OCI-LY3 (cell line): ENCODE measurements around the gene EGLN1.
"Not testable (repeated sequence)": the region's sequence is repeated elsewhere in the genome, so short reads cannot be mapped to it uniquely, and the experiment has no call there.

Source experiments
- H2AFZ ChIP-seq: fragments of 200-600, 300-600 bp; shearing (Covaris generic); 2 replicates; pipeline ENCODE4 v1.6.0; 2014; ENCODE audit warnings: antibody characterized with exemption, low read depth, low read length
- H3K27ac ChIP-seq: fragments of 200-600, 300-600 bp; sonication (generic); 2 replicates; pipeline ENCODE4 v1.5.1; 2014; ENCODE audit warnings: mild to moderate bottlenecking, low read length, moderate library complexity, mixed read lengths
- H3K27me3 ChIP-seq: fragments of 200-600, 300-600 bp; sonication (generic); 2 replicates; pipeline ENCODE4 v1.6.1; 2014; ENCODE audit warnings: low read depth, low read length, mixed read lengths
- H3K36me3 ChIP-seq: fragments of 200-600, 300-600 bp; sonication (generic); replicated peaks from 2 replicates; pipeline ENCODE3; 2014; ENCODE audit warnings: low read depth, low read length, mixed read lengths
- H3K4me1 ChIP-seq: fragments of 300-600, 200-600 bp; sonication (generic); 2 replicates; pipeline ENCODE4 v1.6.1; 2014; ENCODE audit warnings: low read length, mixed read lengths
- H3K4me2 ChIP-seq: fragments of 200-600, 300-600 bp; sonication (generic); 2 replicates; pipeline ENCODE4 v1.6.1; 2014; ENCODE audit warnings: low read length, mixed read lengths
- H3K4me3 ChIP-seq: fragments of 300-600, 200-600 bp; sonication (generic); 2 replicates; pipeline ENCODE4 v1.5.1; 2014; ENCODE audit warnings: antibody characterized with exemption, mild to moderate bottlenecking, low read length, moderate library complexity
- H3K79me2 ChIP-seq: fragments of 300-600, 200-600 bp; shearing (Covaris generic); 2 replicates; pipeline ENCODE4 v1.6.1; 2014; ENCODE audit warnings: mild to moderate bottlenecking, low read length, mixed read lengths
- H3K9ac ChIP-seq: fragments of 300-600, 200-600 bp; shearing (Covaris generic); 2 replicates; pipeline ENCODE4 v1.6.0; 2014; ENCODE audit warnings: mild to moderate bottlenecking, low read length, moderate library complexity
- H3K9me3 ChIP-seq: fragments of 200-600, 300-600 bp; shearing (Covaris generic); 2 replicates; pipeline ENCODE4 v1.6.1; 2014; ENCODE audit warnings: low read length, mixed read lengths; ENCODE audit not compliant: insufficient read depth
- H4K20me1 ChIP-seq: fragments of 200-600, 300-600 bp; sonication (generic); 2 replicates; pipeline ENCODE4 v1.6.1; 2016; ENCODE audit warnings: low read length, mixed read lengths; ENCODE audit not compliant: insufficient read depth
- EZH2phosphoT487 ChIP-seq: fragments of 200-600 bp; shearing (Covaris generic); IDR thresholded peaks from 2 replicates; pipeline ENCODE4 v1.6.1; 2018; ENCODE audit warnings: antibody characterized with exemption, mixed run types, low read depth
- TF ChIP-seq, protein P1 (sequence below): fragments of 200-600, 300-600 bp; sonication (generic); IDR thresholded peaks from 2 replicates; pipeline ENCODE4 v1.5.1; 2014; ENCODE audit warnings: antibody characterized with exemption, low read length, low read depth

EGLN1 gene

GRCh38 chr1:231351816-231352215, 70.3 kb downstream of the EGLN1 start:
- Histone ChIP-seq H2AFZ (no peak overlapping the region), H3K4me3 (no peak overlapping the region), H3K9me3 (no peaks in the 10 kb centered on the region), H3K27me3 (no peaks in the 10 kb centered on the region), H3K4me1 (no peaks in the 10 kb centered on the region), H3K79me2 (no peaks in the 10 kb centered on the region), H3K9ac (no peak overlapping the region), H3K4me2 (no peak overlapping the region), H3K36me3 (peaks cover 24% of the 10 kb centered on the region), H3K27ac (no peak overlapping the region), H4K20me1 (no peaks in the 10 kb centered on the region)
- TF ChIP-seq, protein P1, sequence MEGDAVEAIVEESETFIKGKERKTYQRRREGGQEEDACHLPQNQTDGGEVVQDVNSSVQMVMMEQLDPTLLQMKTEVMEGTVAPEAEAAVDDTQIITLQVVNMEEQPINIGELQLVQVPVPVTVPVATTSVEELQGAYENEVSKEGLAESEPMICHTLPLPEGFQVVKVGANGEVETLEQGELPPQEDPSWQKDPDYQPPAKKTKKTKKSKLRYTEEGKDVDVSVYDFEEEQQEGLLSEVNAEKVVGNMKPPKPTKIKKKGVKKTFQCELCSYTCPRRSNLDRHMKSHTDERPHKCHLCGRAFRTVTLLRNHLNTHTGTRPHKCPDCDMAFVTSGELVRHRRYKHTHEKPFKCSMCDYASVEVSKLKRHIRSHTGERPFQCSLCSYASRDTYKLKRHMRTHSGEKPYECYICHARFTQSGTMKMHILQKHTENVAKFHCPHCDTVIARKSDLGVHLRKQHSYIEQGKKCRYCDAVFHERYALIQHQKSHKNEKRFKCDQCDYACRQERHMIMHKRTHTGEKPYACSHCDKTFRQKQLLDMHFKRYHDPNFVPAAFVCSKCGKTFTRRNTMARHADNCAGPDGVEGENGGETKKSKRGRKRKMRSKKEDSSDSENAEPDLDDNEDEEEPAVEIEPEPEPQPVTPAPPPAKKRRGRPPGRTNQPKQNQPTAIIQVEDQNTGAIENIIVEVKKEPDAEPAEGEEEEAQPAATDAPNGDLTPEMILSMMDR = no peak
- TF ChIP-seq EZH2phosphoT487 = no peak

- H2AFZ ChIP-seq, H3K79me2 ChIP-seq, H4K20me1 ChIP-seq, H3K4me3 ChIP-seq, H3K9me3 ChIP-seq, H3K9ac ChIP-seq, H3K4me1 ChIP-seq, H3K27ac ChIP-seq, H3K27me3 ChIP-seq, H3K4me2 ChIP-seq: not testable (repeated sequence)
- H3K36me3 ChIP-seq = peaks cover 29% of the 10 kb centered on the region
These were observed 73.2 kb downstream of the EGLN1 start for GRCh38 chr1:231348856-231349255.

DNA sequence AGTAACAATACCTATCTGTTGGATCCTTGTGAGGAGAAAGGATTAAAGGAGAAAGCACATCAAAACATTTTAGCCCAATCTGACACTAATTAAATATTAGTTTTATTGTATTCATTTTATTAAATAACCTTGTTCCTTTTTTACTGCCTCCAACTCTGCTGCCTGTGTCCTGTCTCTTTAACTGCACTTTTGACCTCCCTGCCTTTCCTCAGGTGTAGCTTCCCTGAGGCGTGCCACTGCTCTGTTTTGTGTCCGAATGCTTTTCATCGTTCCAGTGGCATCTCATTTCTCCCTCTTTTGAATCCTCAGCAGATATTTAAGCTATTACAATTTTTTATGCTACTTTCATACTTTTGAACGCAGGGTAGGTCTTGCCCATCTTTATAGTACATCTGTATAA, 73.6 kb downstream of the EGLN1 start:
- Histone ChIP-seq H3K4me1 (no peaks in the 10 kb centered on the region), H4K20me1 (no peaks in the 10 kb centered on the region), H3K9ac (no peak overlapping the region), H3K4me3 (no peak overlapping the region), H3K79me2 (0 out of 2 replicates have a peak, but pooled peaks cover 1% of the 10 kb centered on the region), H3K4me2 (no peak overlapping the region), H3K27me3 (no peaks in the 10 kb centered on the region), H3K9me3 (no peaks in the 10 kb centered on the region), H2AFZ (no peak overlapping the region), H3K36me3 (peaks cover 30% of the 10 kb centered on the region), H3K27ac (no peak overlapping the region)
- no peak for TF ChIP-seq EZH2phosphoT487
- TF ChIP-seq, protein P1 = no peak

- no peaks in the 10 kb centered on the region for H3K9me3 ChIP-seq
These were observed 74.1 kb downstream of the EGLN1 start for GRCh38 chr1:231347961-231348360.

More at GRCh38 chr1:231347961-231348360, 74.1 kb downstream of the EGLN1 start:
- H3K4me3 ChIP-seq = no peak overlapping the region
- no peaks in the 10 kb centered on the region for H4K20me1 ChIP-seq
- H2AFZ ChIP-seq = no peak overlapping the region
- peaks cover 32% of the 10 kb centered on the region for H3K36me3 ChIP-seq
- no peak overlapping the region for H3K4me2 ChIP-seq
- H3K27me3 ChIP-seq = no peaks in the 10 kb centered on the region
- 0 out of 2 replicates have a peak, but pooled peaks cover 3% of the 10 kb centered on the region for H3K79me2 ChIP-seq
- H3K4me1 ChIP-seq = no peaks in the 10 kb centered on the region
- TF ChIP-seq EZH2phosphoT487 = no peak
- TF ChIP-seq, protein P1 = no peak
- H3K27ac ChIP-seq = no peak overlapping the region
- no peak overlapping the region for H3K9ac ChIP-seq
